Astrocyte (in vitro differentiated cells and primary cell): ENCODE measurements around the gene UBL3. TPM values are rescaled to one million over a fixed set of nuclear protein-coding genes. Genes with fewer than 3 reads are reported as not detected.

Experiments
- DNase-seq: peaks from one replicate; pipeline ENCODE4 v3.0.0-alpha.2; 2010; ENCODE audit warnings: low read depth
- FAIRE-seq: peaks from 2 replicates; lab custom pipeline; 2011; peaks lifted over from hg19 to GRCh38; lab: Jason Lieb, UNC
- H2AFZ ChIP-seq: 2 replicates; pipeline ENCODE4 v1.6.0; 2012; ENCODE audit warnings: low read depth, low read length, inconsistent platforms
- H3K27ac ChIP-seq: 2 replicates; pipeline ENCODE4 v1.5.1; 2011; ENCODE audit warnings: low read depth, low read length, inconsistent platforms
- H3K27me3 ChIP-seq: 2 replicates; pipeline ENCODE4 v1.6.0; 2011; ENCODE audit warnings: low read length, inconsistent platforms; ENCODE audit not compliant: insufficient read depth
- H3K36me3 ChIP-seq: 2 replicates; pipeline ENCODE4 v1.5.1; 2011; ENCODE audit warnings: low read length, inconsistent platforms; ENCODE audit not compliant: insufficient read depth
- H3K4me1 ChIP-seq: 2 replicates; pipeline ENCODE4 v1.5.1; 2011; ENCODE audit warnings: low read length, inconsistent platforms; ENCODE audit not compliant: insufficient read depth
- H3K4me2 ChIP-seq: 2 replicates; pipeline ENCODE4 v1.6.0; 2012; ENCODE audit warnings: low read length, inconsistent platforms
- H3K4me3 ChIP-seq: 2 replicates; pipeline ENCODE4 v1.5.1; 2011; ENCODE audit warnings: low read depth, mild to moderate bottlenecking, low read length, inconsistent platforms; ENCODE audit not compliant: insufficient read depth
- H3K79me2 ChIP-seq: 2 replicates; pipeline ENCODE4 v1.6.0; 2012; ENCODE audit warnings: mild to moderate bottlenecking, low read length, inconsistent platforms; ENCODE audit not compliant: insufficient read depth
- H3K9ac ChIP-seq: 2 replicates; pipeline ENCODE4 v1.6.0; 2012; ENCODE audit warnings: mild to moderate bottlenecking, low read length, inconsistent platforms
- H3K9me3 ChIP-seq: 2 replicates; pipeline ENCODE4 v1.5.1; 2012; ENCODE audit warnings: low read depth, mild to moderate bottlenecking, low read length, inconsistent platforms; ENCODE audit not compliant: insufficient read depth
- H4K20me1 ChIP-seq: 2 replicates; pipeline ENCODE4 v1.6.0; 2012; ENCODE audit warnings: low read length, inconsistent platforms; ENCODE audit not compliant: insufficient read depth
- H3K27ac Mint-ChIP-seq: one replicate; pipeline ENCODE4 v1.8.0; 2021; ENCODE audit warnings: mild to moderate bottlenecking, mixed read lengths; ENCODE audit not compliant: unreplicated experiment
- H3K27me3 Mint-ChIP-seq: one replicate; pipeline ENCODE4 v1.8.0; 2021; ENCODE audit warnings: low read depth, mixed read lengths; ENCODE audit not compliant: unreplicated experiment
- H3K36me3 Mint-ChIP-seq: one replicate; pipeline ENCODE4 v1.8.0; 2021; ENCODE audit warnings: low read depth, mixed read lengths; ENCODE audit not compliant: unreplicated experiment
- H3K4me1 Mint-ChIP-seq: one replicate; pipeline ENCODE4 v1.8.0; 2021; ENCODE audit warnings: low read depth, mixed read lengths; ENCODE audit not compliant: unreplicated experiment
- H3K4me3 Mint-ChIP-seq: one replicate; pipeline ENCODE4 v1.8.0; 2021; ENCODE audit warnings: mild to moderate bottlenecking, moderate library complexity, mixed read lengths; ENCODE audit not compliant: unreplicated experiment
- H3K9me3 Mint-ChIP-seq: one replicate; pipeline ENCODE4 v1.8.0; 2021; ENCODE audit warnings: mild to moderate bottlenecking, mixed read lengths; ENCODE audit not compliant: unreplicated experiment
- EZH2 ChIP-seq: IDR thresholded peaks from 2 replicates; pipeline ENCODE4 v1.6.1; 2012; ENCODE audit warnings: mild to moderate bottlenecking, low read length, inconsistent platforms; ENCODE audit not compliant: insufficient read depth
- total RNA-seq: library from RNA; stranded (reverse); gene quantifications from 2 replicates; pipeline ENCODE4 v1.2.1, GENCODE V29; 2021
- TF ChIP-seq, protein P1 (sequence below): IDR thresholded peaks from 2 replicates; pipeline ENCODE4 v1.5.1; 2011; ENCODE audit warnings: low read depth, mild to moderate bottlenecking, inconsistent platforms, low read length, moderate library complexity; ENCODE audit not compliant: insufficient read depth

The UBL3 gene
- total RNA-seq, 1 donor from 2014 or later: 48.5 TPM

DNA sequence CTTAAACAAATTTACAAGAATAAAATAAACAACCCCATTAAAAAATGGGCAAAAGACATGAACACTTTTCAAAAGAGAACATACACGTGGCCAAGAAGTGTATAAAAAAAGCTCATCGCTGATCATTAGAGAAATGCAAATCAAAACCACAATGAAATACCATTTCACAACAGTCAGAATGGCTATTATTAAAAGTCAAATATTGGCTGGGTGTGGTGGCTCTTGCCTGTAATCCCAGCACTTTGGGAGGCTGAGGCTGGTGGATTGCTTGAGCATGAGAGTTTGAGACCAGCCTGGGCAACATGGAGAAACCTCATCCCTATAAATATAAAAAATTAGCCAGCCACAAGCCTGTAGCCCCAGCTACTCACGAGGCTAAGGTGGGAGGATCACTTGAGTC, 89.9 kb downstream of the UBL3 start:
- no peaks in the 10 kb centered on the region for H3K4me1 ChIP-seq
- H3K27ac ChIP-seq: no peak overlapping the region
- no peaks in the 10 kb centered on the region for H3K9me3 ChIP-seq
- H3K36me3 ChIP-seq: no peaks in the 10 kb centered on the region
- H3K4me3 Mint-ChIP-seq: no peak overlapping the region
- no peaks in the 10 kb centered on the region for H3K79me2 ChIP-seq
- no peaks in the 10 kb centered on the region for H3K27me3 ChIP-seq
- H3K36me3 Mint-ChIP-seq: peaks cover 15% of the 10 kb centered on the region
- H3K4me3 ChIP-seq: no peak overlapping the region
- peaks cover 6% of the 10 kb centered on the region for H3K9me3 Mint-ChIP-seq
- H3K9ac ChIP-seq: no peak overlapping the region
- H2AFZ ChIP-seq: no peak overlapping the region
- no peaks in the 10 kb centered on the region for H4K20me1 ChIP-seq
- peaks cover 7% of the 10 kb centered on the region for H3K4me1 Mint-ChIP-seq
- FAIRE-seq (no peak), DNase-seq (peak; percentile 13)
- H3K4me2 ChIP-seq: no peak overlapping the region
- no peak for TF ChIP-seq EZH2
- TF ChIP-seq, protein P1, sequence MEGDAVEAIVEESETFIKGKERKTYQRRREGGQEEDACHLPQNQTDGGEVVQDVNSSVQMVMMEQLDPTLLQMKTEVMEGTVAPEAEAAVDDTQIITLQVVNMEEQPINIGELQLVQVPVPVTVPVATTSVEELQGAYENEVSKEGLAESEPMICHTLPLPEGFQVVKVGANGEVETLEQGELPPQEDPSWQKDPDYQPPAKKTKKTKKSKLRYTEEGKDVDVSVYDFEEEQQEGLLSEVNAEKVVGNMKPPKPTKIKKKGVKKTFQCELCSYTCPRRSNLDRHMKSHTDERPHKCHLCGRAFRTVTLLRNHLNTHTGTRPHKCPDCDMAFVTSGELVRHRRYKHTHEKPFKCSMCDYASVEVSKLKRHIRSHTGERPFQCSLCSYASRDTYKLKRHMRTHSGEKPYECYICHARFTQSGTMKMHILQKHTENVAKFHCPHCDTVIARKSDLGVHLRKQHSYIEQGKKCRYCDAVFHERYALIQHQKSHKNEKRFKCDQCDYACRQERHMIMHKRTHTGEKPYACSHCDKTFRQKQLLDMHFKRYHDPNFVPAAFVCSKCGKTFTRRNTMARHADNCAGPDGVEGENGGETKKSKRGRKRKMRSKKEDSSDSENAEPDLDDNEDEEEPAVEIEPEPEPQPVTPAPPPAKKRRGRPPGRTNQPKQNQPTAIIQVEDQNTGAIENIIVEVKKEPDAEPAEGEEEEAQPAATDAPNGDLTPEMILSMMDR: no peak
- no peak overlapping the region for H3K27ac Mint-ChIP-seq
- H3K27me3 Mint-ChIP-seq: no peaks in the 10 kb centered on the region

DNA sequence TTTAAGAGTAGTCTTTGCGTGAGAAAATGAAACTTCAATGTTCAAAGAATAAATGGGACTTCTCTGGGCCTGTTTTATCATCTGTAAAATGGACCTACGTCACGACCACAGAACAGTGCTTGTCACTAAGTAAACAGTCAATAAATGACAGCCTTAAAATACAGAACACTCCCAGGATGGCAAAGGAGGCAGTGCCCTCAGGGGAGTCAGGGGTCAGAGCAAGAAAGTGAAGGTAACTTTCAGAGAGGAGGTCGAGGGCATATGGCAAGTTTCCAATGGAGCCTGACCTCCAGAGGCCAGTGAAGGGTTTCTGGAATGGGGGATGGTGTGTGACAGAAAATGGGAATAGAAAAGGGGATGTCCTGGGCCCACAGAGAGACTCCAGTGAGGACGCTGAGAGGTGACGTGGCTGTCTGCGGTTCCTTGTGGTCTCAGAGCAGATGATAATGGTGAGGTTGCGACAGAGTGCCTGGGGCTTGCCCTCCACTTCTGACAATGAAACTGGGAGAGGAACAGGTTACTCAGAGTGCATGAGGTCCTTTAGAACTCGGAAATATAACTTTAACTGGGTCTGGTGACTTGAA, 91.8 kb downstream of the UBL3 start:
- FAIRE-seq: no peak
- Mint-ChIP-seq H3K9me3 (peaks cover 6% of the 10 kb centered on the region), H3K27ac (no peak overlapping the region), H3K36me3 (peaks cover 12% of the 10 kb centered on the region), H3K4me3 (no peak overlapping the region), H3K27me3 (no peaks in the 10 kb centered on the region), H3K4me1 (peaks cover 15% of the 10 kb centered on the region)
- Histone ChIP-seq H3K4me2 (no peak overlapping the region), H3K36me3 (no peaks in the 10 kb centered on the region), H2AFZ (no peak overlapping the region), H3K27me3 (no peaks in the 10 kb centered on the region), H3K79me2 (no peaks in the 10 kb centered on the region), H3K4me1 (peaks cover 4% of the 10 kb centered on the region), H3K9me3 (no peaks in the 10 kb centered on the region), H3K4me3 (no peak overlapping the region), H3K27ac (no peak overlapping the region), H3K9ac (no peak overlapping the region), H4K20me1 (no peaks in the 10 kb centered on the region)
- no peak for DNase-seq
- no peak for TF ChIP-seq EZH2
- TF ChIP-seq, protein P1: no peak

DNA sequence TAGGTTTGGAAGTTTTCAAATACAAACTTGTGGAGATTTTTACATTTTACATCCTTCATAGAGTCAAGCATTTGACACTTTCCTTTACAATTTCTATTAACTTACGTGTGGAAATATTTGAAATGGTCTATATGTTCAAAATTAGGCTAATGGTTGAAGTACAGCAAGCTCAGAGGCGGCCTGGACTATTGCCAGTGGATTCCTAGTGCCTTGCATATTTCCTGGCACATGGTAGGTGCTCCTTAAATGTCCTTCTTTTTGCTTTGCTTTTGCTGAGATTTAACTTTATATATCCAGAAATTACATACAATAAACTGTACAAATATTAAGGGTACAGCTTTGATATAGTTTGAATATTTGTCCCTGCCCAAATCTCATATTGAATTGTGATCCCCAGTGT, 93.9 kb downstream of the UBL3 start:
- Mint-ChIP-seq H3K36me3 (peaks cover 3% of the 10 kb centered on the region), H3K4me3 (no peak overlapping the region), H3K27ac (no peak overlapping the region), H3K9me3 (peaks cover 6% of the 10 kb centered on the region), H3K4me1 (peaks cover 18% of the 10 kb centered on the region), H3K27me3 (no peaks in the 10 kb centered on the region)
- Histone ChIP-seq H3K9ac (no peak overlapping the region), H3K27me3 (no peaks in the 10 kb centered on the region), H3K27ac (no peak overlapping the region), H2AFZ (no peak overlapping the region), H3K4me3 (no peak overlapping the region), H3K79me2 (no peaks in the 10 kb centered on the region), H3K9me3 (no peaks in the 10 kb centered on the region), H3K4me1 (peaks cover 4% of the 10 kb centered on the region), H4K20me1 (no peaks in the 10 kb centered on the region), H3K4me2 (no peak overlapping the region), H3K36me3 (no peaks in the 10 kb centered on the region)
- DNase-seq (no peak), FAIRE-seq (no peak)
- no peak for TF ChIP-seq EZH2
- TF ChIP-seq, protein P1: no peak
